Measurements from ENCODE around the gene CDH12. TPM values are rescaled to one million over a fixed set of nuclear protein-coding genes. Genes with fewer than 3 reads are reported as not detected.

Gene CDH12
- total and polyA plus RNA-seq, 2 donors (not counting 3 experiments of a cell fraction or from before 2014, with no cell fraction given): 0.03 TPM; not detected in 1

GRCh38 chr5:22109315-22109714, 743.8 kb downstream of the CDH12 start:
- no peaks in the 10 kb centered on the region for H3K79me2 ChIP-seq (ENCODE audit: control insufficient read depth, insufficient read depth, low read length)
- FAIRE-seq: no peak
- H3K9ac ChIP-seq (replicated peaks; ENCODE audit: extremely low read depth, insufficient read depth, low read length): no peak overlapping the region
- no peaks in the 10 kb centered on the region for H4K20me1 ChIP-seq (replicated peaks; ENCODE audit: control insufficient read depth, extremely low read depth, insufficient read depth, low read length)
- H3K4me3 ChIP-seq (replicated peaks in 1 of 3; ENCODE audit: insufficient read depth in 1 of 3, low read depth in 1 of 3, low read length in 3 of 3): no peak overlapping the region
- POLR2A ChIA-PET: no interaction called here
- no peaks in the 10 kb centered on the region for H3K9me3 ChIP-seq (replicated peaks; ENCODE audit: control insufficient read depth, insufficient read depth, low read length)
- no peak overlapping the region for H2AFZ ChIP-seq (ENCODE audit: low read depth, low read length)
- DNase-seq (ENCODE audit: low read depth, low spot score): no peak
- no peaks in the 10 kb centered on the region for H3K4me1 ChIP-seq (ENCODE audit: control insufficient read depth, extremely low read depth, insufficient read depth, low read length)
- no peaks in the 10 kb centered on the region for H3K36me3 ChIP-seq (ENCODE audit: control insufficient read depth in 2 of 2, extremely low read depth in 1 of 2, insufficient read depth in 2 of 2, low read length in 2 of 2)
- no peaks in the 10 kb centered on the region for H3K9me1 ChIP-seq (replicated peaks; ENCODE audit: control insufficient read depth, extremely low read depth, insufficient read depth, low read length)
- H3K27ac ChIP-seq (ENCODE audit: insufficient read depth, low read depth, low read length): no peak overlapping the region
- no peak overlapping the region for H3K4me2 ChIP-seq (ENCODE audit: insufficient read depth, low read length)
- intact Hi-C loops (cut with micrococcal nuclease) (no loop called here), dilution Hi-C loops (cut with MboI; ENCODE audit: extremely low pct_ligation_motif_present, low sequenced_read_pairs) (no loop called here)
- H3K27me3 ChIP-seq (ENCODE audit: control insufficient read depth in 2 of 2, insufficient read depth in 2 of 2, low read length in 2 of 2): no peaks in the 10 kb centered on the region
- TF ChIP-seq MYC (IDR thresholded peaks at IDR 0.05; ENCODE audit: low read depth, low read length) (no peak), MAX (IDR thresholded peaks at IDR 0.05; ENCODE audit: insufficient read depth, insufficient read length) (no peak), POLR2AphosphoS5 (IDR thresholded peaks at IDR 0.05; ENCODE audit: insufficient read depth, low read depth, low read length) (no peak), EZH2 (IDR thresholded peaks at IDR 0.05; ENCODE audit: borderline replicate concordance, low read depth, low read length, severe bottlenecking) (no peak), GATA2 (IDR thresholded peaks at IDR 0.05; ENCODE audit: insufficient read depth, insufficient read length, low read depth, low read length) (no peak), JUN (IDR thresholded peaks at IDR 0.05; ENCODE audit: borderline replicate concordance, insufficient read depth, insufficient read length, low read depth) (no peak)
- CTCF ChIA-PET: no interaction called here
- BruUV-seq (replicated peaks): no TSS peak

- no peak for TF ChIP-seq MYC (IDR thresholded peaks at IDR 0.05; ENCODE audit: low read depth, low read length)
- TF ChIP-seq MAX (IDR thresholded peaks at IDR 0.05; ENCODE audit: insufficient read depth, insufficient read length): no peak
- no peak for TF ChIP-seq POLR2A (IDR thresholded peaks at IDR 0.05; ENCODE audit: low read depth, low read length)
- TF ChIP-seq FOS (IDR thresholded peaks at IDR 0.05; ENCODE audit: borderline replicate concordance, insufficient read depth, low read length): no peak
- no peak for TF ChIP-seq JUN (IDR thresholded peaks at IDR 0.05; ENCODE audit: borderline replicate concordance, insufficient read depth, insufficient read length, low read depth)
- no peak for TF ChIP-seq GATA2 (IDR thresholded peaks at IDR 0.05; ENCODE audit: insufficient read depth, insufficient read length, low read depth, low read length)
- TF ChIP-seq POLR2AphosphoS5 (IDR thresholded peaks at IDR 0.05; ENCODE audit: insufficient read depth, low read depth, low read length): no peak
- TF ChIP-seq EZH2 (IDR thresholded peaks at IDR 0.05; ENCODE audit: borderline replicate concordance, low read depth, low read length, severe bottlenecking): no peak
- TF ChIP-seq CTCF (IDR thresholded peaks at IDR 0.05; ENCODE audit: extremely low read depth in 1 of 2, insufficient read depth in 1 of 2, low read depth in 1 of 2, low read length in 2 of 2): no peak
- Histone ChIP-seq H3K9ac (replicated peaks; ENCODE audit: extremely low read depth, insufficient read depth, low read length) (no peak overlapping the region), H3K9me1 (replicated peaks; ENCODE audit: control insufficient read depth, extremely low read depth, insufficient read depth, low read length) (no peaks in the 10 kb centered on the region), H3K36me3 (ENCODE audit: control insufficient read depth in 2 of 2, extremely low read depth in 1 of 2, insufficient read depth in 2 of 2, low read length in 2 of 2) (no peaks in the 10 kb centered on the region), H3K79me2 (ENCODE audit: control insufficient read depth, insufficient read depth, low read length) (no peaks in the 10 kb centered on the region), H3K9me3 (replicated peaks; ENCODE audit: control insufficient read depth, insufficient read depth, low read length) (no peaks in the 10 kb centered on the region), H3K27me3 (ENCODE audit: control insufficient read depth in 2 of 2, insufficient read depth in 2 of 2, low read length in 2 of 2) (no peaks in the 10 kb centered on the region), H3K4me1 (ENCODE audit: control insufficient read depth, extremely low read depth, insufficient read depth, low read length) (no peaks in the 10 kb centered on the region), H3K4me2 (ENCODE audit: insufficient read depth, low read length) (no peak overlapping the region), H3K27ac (ENCODE audit: insufficient read depth, low read depth, low read length) (no peak overlapping the region), H2AFZ (ENCODE audit: low read depth, low read length) (no peak overlapping the region), H3K4me3 (replicated peaks in 1 of 3; ENCODE audit: insufficient read depth in 1 of 3, low read depth in 1 of 3, low read length in 3 of 3) (no peak overlapping the region), H4K20me1 (replicated peaks; ENCODE audit: control insufficient read depth, extremely low read depth, insufficient read depth, low read length) (no peaks in the 10 kb centered on the region)
- no peak for DNase-seq (ENCODE audit: low read depth, low spot score)
- POLR2A ChIA-PET: no interaction called here
- dilution Hi-C loops (cut with MboI; ENCODE audit: extremely low pct_ligation_motif_present, low sequenced_read_pairs) (no loop called here), intact Hi-C loops (cut with micrococcal nuclease) (no loop called here)
- CTCF ChIA-PET: no interaction called here
- no peak for FAIRE-seq
- BruUV-seq (replicated peaks): no TSS peak
These were observed 744.6 kb downstream of the CDH12 start for GRCh38 chr5:22108545-22108944.

Measured in endothelial cell of umbilical vein (primary cell).